ENCODE results near the gene RTN1.

The RTN1 gene

DNA sequence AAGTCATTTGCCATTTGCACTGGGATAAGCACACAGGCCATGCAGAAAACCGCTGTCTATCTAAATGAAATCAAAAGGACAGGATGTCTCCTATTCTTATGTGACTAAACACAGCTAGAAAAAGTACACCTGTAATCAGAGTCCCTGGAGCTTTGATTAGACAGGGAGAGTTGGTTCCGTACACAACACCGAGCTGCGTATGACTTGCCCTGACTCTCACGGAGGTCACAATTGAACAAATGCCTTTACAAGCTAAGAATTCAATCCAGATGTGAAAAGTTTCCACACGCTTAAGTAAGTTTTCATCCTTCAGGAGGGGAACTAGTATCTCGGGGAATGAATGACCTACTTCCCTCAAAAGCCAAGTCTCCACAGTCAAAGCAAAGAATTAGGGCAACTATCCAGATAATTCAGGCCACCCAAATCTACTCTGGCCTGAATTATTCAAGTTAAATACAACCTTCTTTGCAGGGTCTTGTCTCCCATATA is 67.5 kb downstream of the RTN1 start:
- no peak for DNase-seq (ENCODE audit: low read depth)

DNA sequence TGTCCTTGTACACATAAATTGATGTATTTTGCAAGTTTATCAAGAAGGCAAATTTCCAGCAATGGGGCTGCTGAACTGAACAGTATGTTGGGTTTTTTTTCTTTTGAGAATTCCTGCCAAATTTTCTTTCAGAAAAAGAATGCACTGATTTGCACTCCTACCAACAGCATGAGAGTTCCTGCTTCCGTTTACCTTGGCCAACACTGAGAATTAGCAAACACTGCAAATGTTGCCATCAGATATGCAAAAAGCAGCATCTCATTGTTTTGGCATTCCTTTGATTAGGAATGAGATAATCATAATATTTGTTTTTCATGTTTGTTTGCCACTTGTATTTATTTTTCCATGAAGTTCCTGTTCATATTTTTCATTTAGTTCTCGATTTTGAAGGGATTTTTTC is 82.4 kb downstream of the RTN1 start:
- DNase-seq (ENCODE audit: low read depth) = no peak

DNA sequence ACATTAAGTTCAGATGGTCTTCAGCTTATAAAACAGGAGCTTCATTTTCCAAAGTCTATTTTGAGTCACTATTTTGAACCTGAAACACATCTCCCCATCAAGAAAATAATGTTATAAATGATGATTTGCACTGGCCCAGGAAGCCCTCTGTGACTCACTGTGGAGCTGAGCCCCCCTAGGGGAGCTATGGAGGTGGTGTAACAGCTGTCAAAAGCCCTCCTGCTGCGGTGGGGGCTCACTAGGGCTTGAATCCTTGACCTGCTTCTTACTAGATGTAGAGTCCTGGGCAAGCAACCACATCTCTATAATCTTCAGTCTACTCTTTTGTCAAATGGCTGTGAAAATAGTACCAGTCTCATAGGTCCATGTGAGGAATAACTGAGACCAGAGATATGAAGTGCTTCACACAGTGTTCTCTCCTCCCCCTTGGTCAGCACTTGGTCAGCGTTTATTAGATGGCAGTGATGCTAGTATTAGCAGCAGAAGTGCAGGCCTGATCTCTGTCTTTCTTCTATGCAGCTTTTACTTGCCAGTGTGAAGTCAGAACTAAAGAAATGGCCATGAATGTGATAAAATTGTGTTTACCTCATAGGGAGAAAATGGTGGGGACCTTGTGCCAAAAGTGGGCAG is 83.4 kb downstream of the RTN1 start:
- no peak for DNase-seq (ENCODE audit: low read depth)

GRCh38 chr14:59785629-59786028 is 84.9 kb downstream of the RTN1 start:
- no peak for DNase-seq (ENCODE audit: low read depth)

GRCh38 chr14:59782760-59783159 is 87.8 kb downstream of the RTN1 start:
- DNase-seq (ENCODE audit: low read depth) = no peak

GRCh38 chr14:59777006-59777579 is 93.5 kb downstream of the RTN1 start:
- DNase-seq (ENCODE audit: low read depth) = no peak

DNA sequence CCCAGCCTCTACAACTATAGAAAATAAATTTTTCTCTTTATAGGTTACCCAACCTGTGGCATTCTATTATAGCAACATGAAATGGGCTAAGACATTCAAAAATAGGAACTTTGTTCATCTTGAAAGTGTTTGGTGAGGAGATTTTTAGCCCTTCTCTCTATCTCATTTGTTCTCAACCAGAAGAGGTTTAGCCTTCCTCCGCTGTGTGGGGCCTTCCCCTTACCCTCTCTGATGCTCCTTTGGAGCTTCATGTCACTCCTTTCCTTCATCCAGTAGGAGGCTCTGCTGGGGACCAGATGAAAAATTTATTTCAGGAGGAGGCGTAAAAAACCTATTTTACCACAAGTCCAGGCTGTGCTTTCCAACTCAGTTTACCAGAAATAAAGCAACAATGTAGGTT is 94.1 kb downstream of the RTN1 start:
- no peak for DNase-seq (ENCODE audit: low read depth)

DNA sequence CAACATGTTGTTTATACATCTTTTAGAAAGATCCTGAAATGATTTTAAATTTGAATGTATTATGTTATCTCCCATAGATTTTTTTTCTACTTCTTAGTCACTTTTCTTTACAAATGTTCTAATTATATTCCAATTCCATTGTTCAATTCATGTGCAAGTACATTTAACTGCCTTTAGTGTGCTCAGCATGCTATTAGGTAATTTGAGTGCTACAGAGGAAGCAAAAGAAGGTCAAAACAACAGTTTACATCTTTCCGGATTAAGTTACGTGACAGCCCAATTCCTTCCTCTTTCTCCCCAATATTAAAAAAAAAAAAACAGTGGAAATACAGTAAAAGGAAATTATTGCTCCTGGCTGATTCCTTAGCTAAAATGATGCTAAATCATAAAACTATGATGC is 98.3 kb downstream of the RTN1 start:
- DNase-seq (ENCODE audit: low read depth) = no peak

DNA sequence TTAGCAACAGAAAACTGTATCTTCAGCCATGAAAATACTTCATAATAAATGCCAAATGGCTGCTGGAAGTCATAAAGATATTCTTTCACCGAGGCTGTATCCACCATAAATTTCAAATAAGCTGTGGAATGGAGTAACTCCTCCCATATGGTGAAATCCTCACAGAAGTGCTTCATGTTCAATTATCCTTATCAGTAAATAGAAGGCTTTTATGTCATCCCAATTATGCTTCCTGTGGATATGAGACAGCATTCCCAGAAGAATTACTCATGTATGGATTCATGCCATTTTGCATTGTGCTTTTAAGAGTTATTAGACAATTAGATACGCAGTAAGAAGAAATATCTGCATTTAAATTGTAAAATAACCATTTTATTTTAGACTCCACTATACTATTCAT is 99.0 kb downstream of the RTN1 start:
- peak; percentile 36 for DNase-seq (ENCODE audit: low read depth)

DNA sequence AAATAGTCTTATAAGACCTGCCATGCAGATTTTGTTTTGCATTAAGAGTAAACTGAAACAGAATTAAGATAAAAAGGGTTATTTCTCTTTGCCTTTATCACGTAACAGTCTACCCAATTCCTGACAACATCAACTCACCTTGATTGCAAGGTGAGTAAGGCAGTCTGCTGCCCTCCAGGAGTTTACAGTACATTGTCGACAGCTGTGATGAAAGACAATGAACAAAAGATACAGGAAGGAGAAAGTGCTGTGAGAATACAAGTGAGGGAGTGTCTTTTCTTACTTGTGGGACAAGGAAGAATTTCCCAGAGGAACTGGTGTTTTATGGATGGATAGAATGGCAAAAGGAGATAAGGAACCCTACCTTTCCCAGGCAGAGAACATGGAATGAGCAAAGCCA is 101.0 kb downstream of the RTN1 start:
- DNase-seq (ENCODE audit: low read depth) = no peak

- DNase-seq (ENCODE audit: low read depth) = peak; percentile 29
These were observed 101.7 kb downstream of the RTN1 start for GRCh38 chr14:59768855-59769375.

DNA sequence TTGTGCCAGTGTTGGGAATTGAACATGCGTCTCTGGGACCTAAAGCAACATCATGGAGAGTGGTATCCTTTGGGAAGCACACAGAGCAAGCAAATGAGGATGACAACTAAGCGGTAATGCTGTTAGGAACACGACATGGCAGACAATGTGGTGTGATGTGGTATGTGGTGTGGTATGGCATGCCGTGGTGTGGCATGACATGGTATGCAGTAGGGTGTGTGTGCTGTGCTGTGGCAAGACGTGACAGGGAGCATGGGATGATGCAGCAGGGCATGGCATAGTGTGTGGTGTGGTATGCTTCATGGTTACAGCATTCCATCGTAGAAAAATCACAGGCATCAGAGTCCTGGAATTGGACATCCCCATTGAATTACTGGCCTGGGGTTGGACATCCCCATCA is 108.7 kb downstream of the RTN1 start:
- DNase-seq (ENCODE audit: low read depth) = no peak

GRCh38 chr14:59755409-59756135 is 115.0 kb downstream of the RTN1 start:
- DNase-seq (ENCODE audit: low read depth) = no peak

GRCh38 chr14:59754256-59754655 is 116.3 kb downstream of the RTN1 start:
- no peak for DNase-seq (ENCODE audit: low read depth)

GRCh38 chr14:59753512-59753911 is 117.1 kb downstream of the RTN1 start:
- DNase-seq (ENCODE audit: low read depth) = no peak

- no peak for DNase-seq (ENCODE audit: low read depth)
These were observed 119.0 kb downstream of the RTN1 start for GRCh38 chr14:59751578-59751977.

DNA sequence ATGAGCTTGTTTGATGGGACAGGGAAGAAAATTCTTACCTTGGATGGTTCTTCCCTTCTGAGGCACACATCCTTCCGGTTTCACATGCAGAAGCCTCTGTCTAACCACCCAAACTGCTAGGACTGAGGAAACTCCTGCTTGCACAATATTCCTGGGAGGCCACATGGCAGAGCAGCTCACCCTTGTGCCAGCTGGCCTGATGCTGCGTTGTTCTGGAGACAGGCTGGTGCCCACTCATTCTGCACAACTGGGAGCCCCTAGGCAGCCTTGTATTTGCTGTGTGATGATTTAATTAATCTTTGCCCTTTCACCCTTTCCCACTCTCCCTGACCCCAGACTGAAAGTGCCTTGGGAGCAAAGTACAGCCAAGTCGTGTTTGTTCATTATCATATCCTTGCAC is 130.8 kb downstream of the RTN1 start:
- DNase-seq (ENCODE audit: low read depth) = no peak

- no peak for DNase-seq (ENCODE audit: low read depth)
These were observed 142.3 kb downstream of the RTN1 start for GRCh38 chr14:59728304-59728703.

- DNase-seq (ENCODE audit: low read depth) = no peak
These were observed 143.4 kb downstream of the RTN1 start for GRCh38 chr14:59727073-59727661.

GRCh38 chr14:59711080-59711479 is 159.5 kb downstream of the RTN1 start:
- no peak for DNase-seq (ENCODE audit: low read depth)

- no peak for DNase-seq (ENCODE audit: low read depth)
These were observed 162.6 kb downstream of the RTN1 start for GRCh38 chr14:59707778-59708561.

- DNase-seq (ENCODE audit: low read depth) = no peak
These were observed 164.7 kb downstream of the RTN1 start for GRCh38 chr14:59705866-59706265.
